GM21825 (cell line): Measurements from ENCODE around the gene SHMT1.
"Not testable (repeated sequence)": the region's sequence is repeated elsewhere in the genome, so short reads cannot be mapped to it uniquely, and the experiment has no call there.

Source experiments
- ATAC-seq: cut with Tn5 transposase; IDR thresholded peaks from one replicate; pipeline ENCODE4 v1.9.1; 2021; ENCODE audit warnings: mild to moderate bottlenecking, moderate library complexity; ENCODE audit not compliant: unreplicated experiment

Gene SHMT1

GRCh38 chr17:18378614-18379013 is 15.3 kb upstream of the SHMT1 start:
- not testable (repeated sequence) for ATAC-seq

DNA sequence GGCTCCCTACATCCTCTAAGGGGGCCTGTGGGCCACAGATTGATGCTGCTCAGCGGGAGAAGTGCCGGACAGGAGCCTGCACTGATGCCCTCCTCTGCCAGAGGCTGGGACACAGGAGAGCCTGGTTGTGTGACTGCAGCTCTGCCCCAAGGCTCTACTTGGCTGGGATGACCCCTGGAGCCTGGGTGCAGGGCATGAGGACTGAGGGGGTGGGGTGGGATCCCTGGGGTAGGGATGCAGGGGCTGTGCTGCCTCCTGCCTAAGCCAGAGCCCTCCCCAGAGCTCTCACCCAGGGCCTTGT is 14.8 kb upstream of the SHMT1 start:
- ATAC-seq: no peak

GRCh38 chr17:18377437-18378204 is 14.3 kb upstream of the SHMT1 start, which contains the start of gene EVPLL:
EVPLL (plus strand) TSS chr17:18377778; CDS start chr17:18380938, 3,160 bp downstream.
- no peak for ATAC-seq

- ATAC-seq: no peak
These were observed 10.9 kb upstream of the SHMT1 start for GRCh38 chr17:18374216-18374615.

DNA sequence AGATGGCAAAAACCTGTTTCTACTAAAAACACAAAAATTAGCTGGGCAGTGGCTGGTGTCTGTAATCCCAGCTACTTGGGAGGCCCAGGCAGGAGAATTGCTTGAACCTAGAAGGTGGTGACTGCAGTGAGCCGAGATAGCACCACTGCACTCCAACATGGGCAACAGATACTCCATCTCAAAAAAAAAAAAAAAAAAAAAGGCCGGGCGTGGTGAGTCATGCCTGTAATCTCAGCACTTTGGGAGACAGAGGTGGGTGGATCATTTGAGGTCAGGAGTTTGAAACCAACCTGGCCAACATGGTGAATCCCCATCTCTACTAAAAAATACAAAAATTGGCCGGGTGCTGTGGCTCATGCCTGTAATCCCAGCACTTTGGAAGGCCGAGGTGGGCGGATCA is 9.8 kb upstream of the SHMT1 start:
- not testable (repeated sequence) for ATAC-seq

GRCh38 chr17:18371455-18371854 is 8.1 kb upstream of the SHMT1 start:
- ATAC-seq: no peak

- no peak for ATAC-seq
These were observed 7.4 kb upstream of the SHMT1 start for GRCh38 chr17:18370761-18371160.

- no peak for ATAC-seq
These were observed 5.6 kb upstream of the SHMT1 start for GRCh38 chr17:18368946-18369345.

DNA sequence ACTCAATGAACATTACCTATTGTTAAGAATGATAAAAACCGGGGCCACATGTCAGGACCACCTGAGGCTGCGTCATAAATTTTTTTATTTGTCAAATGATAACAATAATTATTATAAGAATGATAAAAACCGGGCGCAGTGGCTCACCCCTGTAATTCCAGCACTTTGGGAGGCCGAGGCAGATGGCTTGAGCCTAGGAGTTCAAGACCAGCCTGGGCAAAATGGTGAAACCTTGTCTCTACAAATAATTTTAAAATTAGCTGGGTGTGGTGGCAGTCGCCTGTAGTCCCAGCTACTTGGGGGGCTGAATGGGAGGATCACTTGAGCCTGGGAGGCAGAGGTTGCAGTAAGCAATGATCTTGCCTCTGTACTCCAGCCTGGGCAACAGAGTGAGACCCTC is 816 bp upstream of the SHMT1 start:
- ATAC-seq: no peak

GRCh38 chr17:18362698-18363100 is 651 bp downstream of the SHMT1 start:
- no peak for ATAC-seq

DNA sequence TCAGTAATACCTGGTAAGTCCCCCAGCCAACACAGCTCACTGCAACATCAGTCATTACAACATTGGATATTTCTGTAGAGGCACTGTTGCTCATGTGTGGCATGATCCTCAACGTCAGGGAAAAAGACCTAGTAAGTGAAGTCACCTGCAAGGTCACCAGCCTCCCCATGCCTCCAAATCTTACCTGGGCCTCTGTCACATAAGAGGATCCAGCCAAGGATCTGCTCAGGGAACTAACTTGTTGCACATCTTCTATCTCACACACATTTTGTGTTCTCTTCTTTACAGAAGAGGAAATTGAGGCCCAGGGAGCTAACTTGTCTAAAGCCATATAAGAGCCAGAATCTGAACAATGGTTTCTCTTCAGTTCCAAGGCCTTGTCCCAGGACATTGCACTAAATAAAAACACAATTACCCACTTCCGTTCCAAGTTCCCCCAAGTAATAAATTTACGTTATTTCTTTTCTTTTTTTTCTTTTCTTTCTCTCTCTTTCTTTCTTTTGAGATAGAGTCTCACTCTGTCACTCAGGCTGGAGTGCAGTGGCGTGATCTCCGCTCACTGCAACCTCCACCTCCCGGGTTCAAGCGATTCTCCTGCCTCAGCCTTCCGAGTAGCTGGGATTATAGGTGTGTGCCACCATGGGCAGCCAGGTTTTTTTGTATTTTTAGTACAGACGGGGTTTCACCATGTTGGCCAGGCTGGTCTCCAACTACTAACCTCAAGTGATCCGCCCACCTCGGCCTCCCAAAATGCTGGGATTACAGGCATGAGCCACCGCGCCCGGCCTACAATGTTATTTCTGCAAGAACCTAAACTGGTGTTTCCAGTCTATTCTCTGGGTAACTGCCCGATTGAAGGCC is 1.3 kb downstream of the SHMT1 start:
- no peak for ATAC-seq

GRCh38 chr17:18360518-18360917 is 2.8 kb downstream of the SHMT1 start:
- ATAC-seq: no peak

DNA sequence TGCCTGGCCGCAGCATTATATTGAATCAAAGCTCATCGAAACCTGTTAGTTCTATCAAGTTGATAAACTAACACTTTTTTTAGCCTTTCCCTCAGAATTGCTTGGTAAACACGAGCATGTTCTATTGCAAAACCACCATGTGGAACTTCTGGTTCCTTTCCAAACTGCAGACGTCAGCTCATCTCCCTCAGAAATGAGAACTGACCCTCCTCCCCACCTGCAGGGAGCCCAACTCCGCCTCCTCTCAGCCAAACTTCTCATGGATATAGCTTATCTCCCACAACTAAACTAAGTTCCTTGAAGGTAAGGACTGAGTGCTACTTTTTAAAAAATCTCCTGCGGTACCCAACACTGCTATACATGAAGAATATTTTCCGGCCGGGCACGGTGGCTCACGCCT is 6.7 kb downstream of the SHMT1 start:
- no peak for ATAC-seq

DNA sequence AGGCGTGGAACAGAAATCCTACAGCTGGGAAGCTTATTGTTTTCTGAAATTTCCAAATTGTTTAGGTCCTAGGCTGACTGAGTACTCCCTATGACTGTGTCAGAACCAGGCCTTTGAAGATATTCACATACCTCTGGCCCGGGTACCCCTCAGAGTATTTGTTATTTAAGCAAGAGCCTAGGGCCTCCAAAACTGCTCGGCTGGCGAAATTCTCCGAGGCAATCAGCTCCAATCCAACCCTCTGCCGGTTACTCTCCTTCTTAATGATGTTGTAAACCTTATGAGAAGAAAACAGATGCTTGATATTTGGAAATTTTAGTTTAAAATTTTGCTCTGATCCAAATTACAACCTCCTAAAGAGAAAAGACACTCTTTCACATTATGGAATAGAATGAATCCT is 9.8 kb downstream of the SHMT1 start:
- no peak for ATAC-seq

DNA sequence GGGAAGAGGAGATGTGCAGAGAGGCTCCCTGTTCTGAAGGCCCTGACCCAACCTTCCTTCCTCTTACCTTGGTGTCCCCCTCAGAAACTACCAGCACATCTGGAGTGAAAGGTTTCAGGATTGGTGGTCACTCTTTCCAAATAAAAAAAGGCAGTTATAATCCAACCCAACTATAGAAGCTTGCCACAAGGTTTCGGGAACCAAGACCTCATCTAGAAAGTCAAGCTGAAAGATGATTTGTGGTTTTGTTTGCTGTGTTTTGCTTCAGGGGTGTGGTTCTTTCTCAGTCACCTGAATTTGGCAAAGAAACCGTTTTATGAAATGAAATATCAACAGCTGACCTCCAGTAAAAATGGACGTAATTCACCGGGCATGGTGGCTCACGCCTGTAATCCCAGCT is 19.3 kb downstream of the SHMT1 start:
- no peak for ATAC-seq

- ATAC-seq: no peak
These were observed 23.4 kb downstream of the SHMT1 start for GRCh38 chr17:18339933-18340332.

DNA sequence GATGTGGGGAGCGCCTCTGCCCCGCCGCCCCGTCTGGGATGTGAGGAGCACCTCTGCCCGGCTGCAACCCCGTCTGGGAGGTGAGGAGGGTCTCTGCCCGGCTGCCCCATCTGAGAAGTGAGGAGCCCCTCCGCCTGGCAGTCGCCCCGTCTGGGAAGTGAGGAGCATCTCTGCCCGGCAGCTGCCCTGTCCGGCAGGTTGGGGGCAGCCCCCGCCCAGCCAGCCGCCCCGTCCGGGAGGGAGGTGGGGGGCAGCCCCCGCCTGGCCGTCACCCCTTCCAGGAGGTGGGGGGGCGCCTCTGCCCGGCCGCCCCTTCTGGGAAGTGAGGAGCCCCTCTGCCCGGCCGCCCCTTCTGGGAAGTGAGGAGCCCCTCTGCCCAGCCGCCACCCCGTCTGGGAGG is 25.2 kb downstream of the SHMT1 start:
- not testable (repeated sequence) for ATAC-seq

DNA sequence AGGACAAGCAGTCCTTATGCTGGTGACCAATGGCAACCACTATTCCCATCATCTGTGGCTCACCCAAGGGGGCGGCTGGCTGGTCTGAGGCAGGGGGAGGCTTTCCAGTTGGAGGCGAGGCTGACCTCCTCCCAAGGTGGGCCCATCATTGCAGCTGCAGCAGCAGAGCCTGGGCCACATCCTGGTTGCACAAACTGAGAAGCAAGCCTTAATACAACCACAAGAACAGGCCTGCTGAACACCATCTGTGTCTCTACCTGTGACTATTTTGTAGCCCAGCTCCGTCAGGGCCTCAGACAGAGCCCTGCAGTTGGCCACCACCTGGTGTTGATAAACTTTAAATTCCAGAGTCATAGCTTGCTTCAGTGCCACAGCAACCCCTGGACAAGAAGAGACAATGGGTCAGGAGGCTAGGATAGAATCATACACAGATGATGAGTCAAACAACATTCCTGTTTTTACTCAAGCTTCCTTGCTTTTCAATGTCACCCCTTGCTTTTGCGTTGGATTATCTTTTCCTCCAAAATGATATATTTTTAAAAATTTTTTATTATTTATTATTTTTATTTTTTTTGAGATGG is 30.4 kb downstream of the SHMT1 start:
- no peak for ATAC-seq

- ATAC-seq: no peak
These were observed 31.5 kb downstream of the SHMT1 start for GRCh38 chr17:18331879-18332278.

DNA sequence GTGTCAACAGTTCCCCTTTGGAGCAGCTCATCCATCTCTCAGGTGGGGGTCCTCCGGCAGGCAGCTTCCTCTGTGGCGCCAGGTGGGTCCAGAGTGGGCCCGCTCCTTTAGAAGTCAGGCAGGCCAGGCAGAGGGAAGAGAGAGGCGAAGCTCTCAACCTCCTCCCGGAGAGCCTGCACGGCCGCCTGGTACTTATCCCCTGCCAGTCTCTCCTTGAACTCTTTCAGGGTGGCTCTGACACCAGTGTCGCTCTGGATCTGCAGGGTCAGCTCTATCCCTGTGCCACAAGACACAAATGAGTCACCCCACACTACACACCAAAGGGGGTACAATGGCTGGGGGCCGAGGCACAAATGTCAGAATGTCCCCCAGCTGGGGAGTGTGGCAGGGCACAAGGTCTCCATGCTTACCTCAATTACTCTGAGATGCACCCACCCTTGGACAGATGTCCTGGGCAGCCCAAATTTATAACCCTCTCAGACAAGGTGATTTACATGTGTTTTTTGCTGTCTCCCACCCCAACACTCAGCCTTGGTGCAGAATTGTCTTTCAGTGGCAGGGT is 34.6 kb downstream of the SHMT1 start:
- ATAC-seq: no peak

- no peak for ATAC-seq
These were observed 35.8 kb downstream of the SHMT1 start for GRCh38 chr17:18327556-18327955.

DNA sequence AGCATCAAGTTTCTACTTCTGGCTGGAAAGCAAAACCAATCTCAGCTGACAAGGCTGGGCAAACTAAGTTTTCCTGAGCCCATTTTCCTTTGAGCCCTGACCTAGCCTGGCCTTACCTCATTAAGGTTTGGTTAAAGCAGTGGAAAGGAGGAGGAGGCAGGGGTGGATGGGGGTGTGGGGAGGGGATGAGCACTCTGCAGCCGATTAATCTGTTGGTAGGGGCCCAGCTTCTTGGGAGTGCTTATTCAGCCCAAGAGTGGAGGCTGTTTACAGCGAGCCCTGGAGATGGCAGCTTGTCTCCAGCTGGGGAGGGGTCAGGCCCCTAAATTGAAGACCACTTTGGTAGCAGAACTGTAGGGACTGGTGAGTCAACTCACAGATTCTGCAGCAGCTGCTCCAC is 36.3 kb downstream of the SHMT1 start:
- no peak for ATAC-seq
